A204.1 (cell line): ENCODE results near the gene PTPRM.

Source experiments
- FAIRE-seq: peaks from 2 replicates; lab custom pipeline; 2012; peaks lifted over from hg19 to GRCh38; lab: Jason Lieb, UNC

The PTPRM gene

DNA sequence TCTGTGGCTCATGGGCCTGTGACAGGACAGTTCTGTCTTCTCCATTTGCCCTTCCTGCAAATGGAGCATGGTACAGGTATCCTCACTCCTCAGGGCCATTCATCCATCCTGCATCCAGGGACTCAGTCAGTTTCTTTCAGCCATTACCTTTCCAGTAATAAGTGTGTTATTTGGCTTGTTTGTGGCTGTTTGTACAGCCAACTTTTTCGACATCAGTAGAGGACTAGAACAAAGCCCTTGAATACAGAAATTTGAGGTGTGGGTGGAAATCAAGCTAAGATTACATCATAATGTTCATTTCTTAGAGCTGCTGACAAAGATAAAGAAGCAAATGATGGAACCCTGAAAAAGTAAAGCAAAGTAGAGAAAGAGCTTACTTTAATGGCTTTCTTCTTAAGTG is 290.4 kb downstream of the PTPRM start:
- FAIRE-seq = no peak

GRCh38 chr18:7859122-7859521 is 292.0 kb downstream of the PTPRM start:
- FAIRE-seq = no peak

DNA sequence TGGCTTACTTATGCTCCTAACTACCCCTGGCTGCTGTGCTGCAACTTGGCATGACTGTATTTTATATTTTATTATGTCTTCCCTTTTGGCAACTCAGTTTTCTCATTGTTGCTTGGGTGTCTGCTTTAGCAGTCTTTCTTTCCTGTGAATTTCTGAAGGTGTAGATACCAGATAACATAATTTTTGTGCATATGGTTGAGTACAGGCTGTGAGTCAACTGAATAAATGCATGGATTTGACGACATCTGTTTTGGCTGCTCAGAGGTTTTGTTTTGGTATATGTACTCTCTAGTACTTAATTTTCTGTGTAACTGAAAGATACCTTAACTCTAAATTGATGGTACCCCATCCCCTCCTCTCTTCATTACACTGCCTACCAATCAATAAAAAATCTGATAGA is 303.1 kb downstream of the PTPRM start:
- FAIRE-seq = no peak

DNA sequence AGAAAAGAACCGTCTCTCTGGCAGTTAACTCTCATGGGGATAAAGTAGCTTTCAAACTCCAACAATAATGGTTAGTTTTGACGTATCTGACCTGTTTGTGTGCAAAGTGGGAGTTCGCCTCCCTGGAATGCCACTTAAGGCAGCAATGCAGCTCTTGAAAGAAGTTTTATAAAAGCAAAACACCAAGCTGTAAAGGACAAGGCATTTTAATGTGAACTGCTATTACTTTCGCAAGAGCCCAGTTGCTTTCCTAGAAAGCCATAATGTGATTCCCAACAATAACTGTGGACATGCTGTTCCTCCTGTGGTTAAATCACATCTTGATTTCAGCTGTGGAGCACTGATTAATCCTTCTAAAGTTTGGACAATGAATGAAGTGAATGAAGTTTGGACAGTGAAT is 303.7 kb downstream of the PTPRM start:
- no peak for FAIRE-seq

DNA sequence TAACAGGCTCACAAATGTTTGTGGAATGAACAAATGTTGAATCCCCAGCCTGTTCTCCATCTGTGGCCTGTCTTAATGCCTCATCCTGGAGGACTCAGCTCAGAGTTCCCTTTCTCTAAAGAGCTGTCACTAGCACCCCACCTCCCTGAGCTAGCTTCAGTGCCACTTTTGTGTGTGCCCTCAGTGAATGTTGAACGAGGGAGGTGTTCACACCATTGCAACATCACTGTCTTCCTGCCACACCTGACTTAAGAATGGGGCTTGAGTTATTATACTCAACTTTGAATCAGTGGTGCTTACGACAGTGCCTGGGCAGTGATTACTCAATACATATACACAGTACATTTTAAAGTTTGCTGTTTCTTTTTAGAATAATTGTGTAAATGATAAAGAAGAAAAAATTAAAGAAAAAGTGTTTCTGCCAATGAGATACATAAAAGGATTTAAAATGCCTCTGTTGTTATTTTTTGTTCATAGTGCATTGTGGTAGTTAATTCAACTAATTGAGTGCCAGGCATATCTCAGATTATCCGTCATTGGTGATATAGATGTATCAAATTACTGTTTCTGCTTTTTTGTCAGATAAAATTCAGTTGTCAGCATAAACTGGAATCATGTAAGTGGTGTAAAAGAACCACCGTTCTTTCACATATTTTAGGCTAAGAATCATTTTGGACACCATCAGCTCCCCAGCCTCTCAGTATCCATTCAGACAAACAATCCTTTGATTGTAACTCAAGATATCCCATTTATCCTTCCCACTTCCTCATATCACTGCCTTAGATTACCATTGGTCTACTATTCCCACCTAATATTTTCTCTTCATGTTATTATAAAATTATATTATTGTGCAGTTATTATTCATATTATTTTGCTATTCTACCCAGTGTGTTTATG is 304.7 kb downstream of the PTPRM start:
- no peak for FAIRE-seq

- no peak for FAIRE-seq
Measured at GRCh38 chr18:7872569-7872968, 305.5 kb downstream of the PTPRM start.

GRCh38 chr18:7873316-7873715 is 306.2 kb downstream of the PTPRM start:
- FAIRE-seq = no peak

DNA sequence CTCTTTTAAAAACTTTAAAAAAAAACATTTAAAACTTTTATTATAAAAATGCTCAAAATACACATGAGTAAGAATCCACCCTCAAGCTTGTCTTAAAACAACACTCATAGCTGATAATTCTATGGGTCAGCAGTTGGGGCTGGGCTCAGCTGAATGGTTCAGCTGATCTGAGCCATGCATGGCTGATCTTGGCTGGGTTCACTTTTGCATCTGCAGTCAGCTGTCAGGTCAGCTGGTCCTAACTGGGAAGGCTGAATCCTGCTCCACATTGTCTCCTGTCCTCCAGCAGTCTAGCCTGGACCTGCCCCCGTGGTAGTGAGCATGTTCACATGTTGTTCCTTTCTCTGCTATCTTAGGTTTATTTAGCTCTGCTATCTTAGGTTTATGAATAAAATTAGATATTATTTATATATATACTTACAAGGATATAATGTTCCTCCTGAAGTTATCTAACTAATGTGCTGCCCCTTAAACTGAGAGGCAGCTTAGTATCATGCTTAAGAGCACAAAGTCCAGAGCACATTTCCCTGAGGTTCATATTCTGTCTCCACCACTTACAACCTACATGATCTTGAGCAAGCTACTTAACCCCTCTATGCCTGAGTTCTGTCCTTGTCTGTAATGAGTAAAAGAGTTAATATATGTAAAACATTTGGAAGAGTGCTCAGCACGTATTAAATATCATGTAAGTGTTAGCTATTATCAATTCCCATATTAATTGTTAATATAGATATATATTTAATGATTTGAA is 309.4 kb downstream of the PTPRM start:
- no peak for FAIRE-seq

DNA sequence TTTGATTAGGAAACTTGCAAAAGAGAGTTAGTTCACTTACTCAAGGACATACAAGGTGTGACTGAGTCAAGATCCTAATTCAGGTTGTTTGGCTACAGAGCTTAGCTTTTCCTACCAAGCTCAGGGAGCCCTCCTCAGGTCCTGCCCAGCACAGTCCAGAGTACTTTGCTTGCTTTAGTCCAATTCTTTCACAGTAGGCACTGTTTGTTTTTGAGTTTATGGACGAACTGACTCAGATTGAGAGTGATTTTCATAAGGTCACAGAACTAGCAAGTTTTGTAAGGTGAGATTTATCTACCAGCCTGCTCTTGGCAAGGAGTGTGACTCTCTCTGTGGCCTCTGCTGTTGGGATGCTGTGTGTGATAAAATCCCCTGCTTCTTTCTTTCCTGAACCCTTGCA is 310.5 kb downstream of the PTPRM start:
- FAIRE-seq = no peak

- FAIRE-seq = no peak
Measured at GRCh38 chr18:7878265-7879211, 311.4 kb downstream of the PTPRM start.

GRCh38 chr18:7879717-7880116 is 312.6 kb downstream of the PTPRM start:
- no peak for FAIRE-seq

- no peak for FAIRE-seq
Measured at GRCh38 chr18:7885865-7886264, 318.7 kb downstream of the PTPRM start.

- no peak for FAIRE-seq
Measured at GRCh38 chr18:7886436-7886835, 319.3 kb downstream of the PTPRM start.

- no peak for FAIRE-seq
Measured at GRCh38 chr18:7889515-7889914, 322.4 kb downstream of the PTPRM start.

DNA sequence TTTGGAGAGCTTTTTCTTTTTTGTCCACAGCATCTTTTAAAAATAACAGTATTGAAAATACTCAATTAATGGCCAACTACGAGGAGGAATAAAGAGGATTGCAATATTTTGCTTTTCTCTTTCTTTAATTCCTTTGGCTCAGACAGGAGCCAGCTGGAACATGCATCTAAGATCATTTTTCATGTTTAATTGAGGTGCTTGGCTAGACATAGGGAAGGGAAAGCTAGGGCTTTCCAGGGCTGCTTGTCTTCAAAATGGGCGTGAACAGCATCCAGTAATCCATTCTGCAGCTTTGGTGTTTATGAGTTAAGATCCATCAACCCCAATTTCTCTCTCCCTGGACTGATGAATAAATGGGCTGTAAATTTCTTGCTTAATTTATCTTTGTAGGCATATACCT is 323.0 kb downstream of the PTPRM start:
- FAIRE-seq = no peak

GRCh38 chr18:7892556-7892955 is 325.4 kb downstream of the PTPRM start:
- FAIRE-seq = no peak

DNA sequence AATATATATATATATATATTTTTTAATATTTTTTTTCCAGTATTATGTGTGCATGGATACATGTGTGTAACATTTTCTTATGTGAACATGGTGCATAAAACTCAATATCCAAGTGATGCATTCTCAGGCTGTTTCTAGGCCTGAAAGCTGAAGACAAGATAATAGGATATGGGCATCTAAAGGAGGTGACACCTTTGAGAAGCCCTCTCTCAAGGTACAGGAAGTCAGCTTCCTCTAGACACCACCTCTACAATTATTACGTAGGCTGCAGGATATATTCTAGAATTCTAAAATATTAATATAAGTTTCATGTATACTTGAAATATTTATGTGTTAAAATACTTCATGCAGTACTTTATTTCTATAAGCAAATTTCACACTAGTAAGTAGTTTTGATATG is 327.5 kb downstream of the PTPRM start:
- FAIRE-seq = no peak

DNA sequence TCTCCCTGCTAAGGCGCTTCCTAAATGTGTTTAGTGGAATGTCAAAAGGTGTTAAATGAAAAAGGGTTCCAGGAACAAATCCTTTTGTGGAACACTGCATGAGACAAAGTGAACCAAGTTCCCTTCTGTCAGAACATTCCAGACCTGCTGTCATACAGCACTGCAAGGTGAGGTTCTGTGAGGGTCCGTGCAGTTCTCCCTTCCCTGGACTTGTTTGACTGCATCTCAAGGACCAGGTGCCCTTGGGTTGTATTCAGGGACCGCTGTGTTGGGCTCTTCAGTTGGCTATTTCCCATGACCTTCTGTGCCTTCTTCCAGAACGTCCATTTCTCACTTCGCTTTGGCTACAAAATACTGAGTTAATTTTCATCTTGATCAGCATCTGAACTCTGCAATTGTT is 328.2 kb downstream of the PTPRM start:
- FAIRE-seq = no peak

DNA sequence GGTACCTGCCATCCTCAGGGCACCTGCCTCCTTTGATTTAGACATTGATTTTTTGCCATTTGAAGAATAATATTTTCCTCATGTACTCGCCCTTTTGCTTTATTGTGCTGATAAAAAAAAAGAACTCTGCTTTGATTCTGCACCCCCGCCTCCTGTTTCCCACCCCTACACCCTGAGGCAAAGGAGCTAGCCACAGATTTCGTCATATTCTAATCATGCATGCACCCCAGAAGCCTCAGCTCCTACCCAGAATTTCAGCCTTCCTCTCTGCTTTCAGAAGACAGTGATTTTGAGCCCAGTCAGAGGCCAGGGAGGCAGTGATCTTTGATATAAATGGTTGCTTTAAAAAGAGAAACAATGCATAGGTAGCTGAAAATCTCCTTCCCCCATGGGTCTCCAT is 329.0 kb downstream of the PTPRM start:
- no peak for FAIRE-seq

DNA sequence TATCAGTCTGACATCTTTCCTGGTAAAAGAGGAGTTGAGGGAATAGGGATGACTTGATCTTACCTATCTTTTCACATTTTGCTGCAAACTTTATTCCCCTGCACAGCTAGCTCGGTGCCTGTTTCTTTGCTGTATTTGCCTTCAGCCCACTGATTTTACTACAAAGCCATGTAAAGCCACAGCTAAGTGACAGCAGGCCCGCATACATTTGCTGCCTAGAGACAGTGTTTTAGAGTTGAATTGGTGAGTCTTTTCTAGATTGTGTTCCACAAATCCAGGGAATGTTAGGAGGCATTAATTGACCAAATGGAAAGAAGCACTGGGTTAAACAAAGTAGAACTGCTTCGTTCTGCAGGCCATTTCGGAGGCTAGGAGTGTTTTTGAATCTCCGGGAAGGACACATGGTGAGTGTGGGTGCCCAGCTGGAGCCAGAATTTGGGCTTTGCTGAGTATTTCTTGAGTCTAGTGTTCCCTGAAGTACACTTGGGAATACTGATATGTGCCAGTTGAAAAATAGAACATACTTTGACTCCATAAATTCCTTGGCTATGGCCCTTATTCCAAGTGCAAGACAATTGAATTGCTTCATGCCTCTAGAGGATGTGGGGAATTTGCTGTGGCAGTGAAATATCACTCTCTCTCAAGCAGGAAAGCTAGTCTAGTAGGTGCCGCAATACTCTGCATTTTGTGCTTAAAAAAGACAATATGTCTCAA is 329.8 kb downstream of the PTPRM start:
- FAIRE-seq = no peak

GRCh38 chr18:7898181-7898580 is 331.1 kb downstream of the PTPRM start:
- no peak for FAIRE-seq

GRCh38 chr18:7899078-7899477 is 332.0 kb downstream of the PTPRM start:
- no peak for FAIRE-seq
